GM19467 (cell line): ENCODE measurements around the gene MXRA7.
"Not testable (repeated sequence)": the region's sequence is repeated elsewhere in the genome, so short reads cannot be mapped to it uniquely, and the experiment has no call there.

ENCODE experiments used
- ATAC-seq: cut with Tn5 transposase; IDR thresholded peaks from one replicate; pipeline ENCODE4 v1.9.1; 2021; ENCODE audit warnings: mild to moderate bottlenecking, moderate library complexity; ENCODE audit not compliant: unreplicated experiment

The MXRA7 gene

GRCh38 chr17:76646712-76647111 lies 64.1 kb downstream of the MXRA7 start:
- no peak for ATAC-seq

GRCh38 chr17:76645481-76645880 lies 65.3 kb downstream of the MXRA7 start:
- no peak for ATAC-seq

GRCh38 chr17:76644995-76645394 lies 65.8 kb downstream of the MXRA7 start:
- no peak for ATAC-seq

- ATAC-seq: no peak
Observed at GRCh38 chr17:76643553-76644148, 67.1 kb downstream of the MXRA7 start, which contains the start of gene ST6GALNAC1. Gene ST6GALNAC1 (minus strand): TSS chr17:76643757. CDS start chr17:76643638, 119 bp downstream.

GRCh38 chr17:76642994-76643393 lies 67.8 kb downstream of the MXRA7 start:
- ATAC-seq: no peak

GRCh38 chr17:76642032-76642561 lies 68.7 kb downstream of the MXRA7 start:
- ATAC-seq: no peak

- ATAC-seq: no peak
Observed at GRCh38 chr17:76641501-76641900, 69.3 kb downstream of the MXRA7 start.

- ATAC-seq: no peak
Observed at GRCh38 chr17:76640550-76641380, 70.0 kb downstream of the MXRA7 start.

- no peak for ATAC-seq
Observed at GRCh38 chr17:76638263-76638662, 72.5 kb downstream of the MXRA7 start.

- ATAC-seq: not testable (repeated sequence)
Observed at GRCh38 chr17:76636486-76637206, 74.1 kb downstream of the MXRA7 start.

- no peak for ATAC-seq
Observed at GRCh38 chr17:76635659-76636360, 75.0 kb downstream of the MXRA7 start.

GRCh38 chr17:76635039-76635438 lies 75.7 kb downstream of the MXRA7 start:
- no peak for ATAC-seq

GRCh38 chr17:76633628-76634328 lies 77.0 kb downstream of the MXRA7 start:
- no peak for ATAC-seq

GRCh38 chr17:76631821-76632565 lies 78.8 kb downstream of the MXRA7 start:
- no peak for ATAC-seq

- no peak for ATAC-seq
Observed at GRCh38 chr17:76630151-76630550, 80.6 kb downstream of the MXRA7 start.
